Measurements from ENCODE around the gene CREB3.

Gene CREB3

DNA sequence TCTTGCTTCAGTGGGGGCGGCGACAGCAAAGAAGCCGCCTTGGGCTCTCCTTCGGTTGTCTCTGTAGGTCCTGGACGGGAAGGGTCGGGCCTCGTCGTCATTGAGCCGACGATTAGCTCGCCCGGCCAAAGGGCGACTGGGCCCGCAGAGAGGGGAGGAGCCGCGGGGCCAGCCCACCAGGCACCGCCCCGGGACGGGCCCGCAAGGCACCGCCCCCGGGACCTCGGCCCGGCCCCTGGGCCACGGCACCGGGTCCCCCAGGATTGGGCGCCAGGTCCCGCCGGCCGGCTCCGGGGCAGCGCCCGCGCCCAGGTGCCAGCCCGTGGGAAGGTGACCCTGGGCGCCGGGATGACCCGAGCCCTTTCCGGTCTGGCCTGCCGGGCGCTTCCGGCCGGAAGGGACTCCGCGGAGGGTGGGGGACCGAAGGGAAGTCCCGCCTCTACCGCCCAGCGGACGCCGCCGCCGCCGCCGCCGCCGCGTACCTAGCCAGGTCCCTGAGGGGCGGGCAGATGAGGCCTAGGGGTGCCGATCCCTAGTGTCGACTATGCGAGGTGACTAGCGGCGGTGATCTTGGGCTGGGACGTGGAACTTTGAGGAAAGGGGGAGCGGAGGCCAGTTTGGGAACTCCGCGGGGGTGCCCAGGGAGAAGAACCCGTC lies 16.5 kb downstream of the CREB3 start, which contains the start of the genes GBA2 and RGP1:
GBA2 (minus strand) TSS at position 371 of the 657 bp plus-strand sequence. CDS start 524 bp downstream, outside the sequence.
RGP1 (plus strand) TSS at position 430 of the 657 bp plus-strand sequence. CDS start 469 bp downstream, outside the sequence.
- no peak within 1 kb of the TSS for H3K27ac Mint-ChIP-seq
- peak within 1 kb of the TSS; percentile 95 for H3K4me3 Mint-ChIP-seq
- peaks cover 8% of the 10 kb centered on the region for H3K27me3 Mint-ChIP-seq (ENCODE audit: low read depth, poor library complexity)
- H3K4me1 Mint-ChIP-seq: peaks cover 40% of the 10 kb centered on the region
- TF ChIP-seq, protein P1, sequence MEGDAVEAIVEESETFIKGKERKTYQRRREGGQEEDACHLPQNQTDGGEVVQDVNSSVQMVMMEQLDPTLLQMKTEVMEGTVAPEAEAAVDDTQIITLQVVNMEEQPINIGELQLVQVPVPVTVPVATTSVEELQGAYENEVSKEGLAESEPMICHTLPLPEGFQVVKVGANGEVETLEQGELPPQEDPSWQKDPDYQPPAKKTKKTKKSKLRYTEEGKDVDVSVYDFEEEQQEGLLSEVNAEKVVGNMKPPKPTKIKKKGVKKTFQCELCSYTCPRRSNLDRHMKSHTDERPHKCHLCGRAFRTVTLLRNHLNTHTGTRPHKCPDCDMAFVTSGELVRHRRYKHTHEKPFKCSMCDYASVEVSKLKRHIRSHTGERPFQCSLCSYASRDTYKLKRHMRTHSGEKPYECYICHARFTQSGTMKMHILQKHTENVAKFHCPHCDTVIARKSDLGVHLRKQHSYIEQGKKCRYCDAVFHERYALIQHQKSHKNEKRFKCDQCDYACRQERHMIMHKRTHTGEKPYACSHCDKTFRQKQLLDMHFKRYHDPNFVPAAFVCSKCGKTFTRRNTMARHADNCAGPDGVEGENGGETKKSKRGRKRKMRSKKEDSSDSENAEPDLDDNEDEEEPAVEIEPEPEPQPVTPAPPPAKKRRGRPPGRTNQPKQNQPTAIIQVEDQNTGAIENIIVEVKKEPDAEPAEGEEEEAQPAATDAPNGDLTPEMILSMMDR (IDR thresholded peaks at IDR 0.05): no peak
- H3K9me3 Mint-ChIP-seq: no peaks in the 10 kb centered on the region
- H3K36me3 Mint-ChIP-seq (ENCODE audit: low read depth): peaks cover 43% of the 10 kb centered on the region
- peak; percentile 84 for DNase-seq

DNA sequence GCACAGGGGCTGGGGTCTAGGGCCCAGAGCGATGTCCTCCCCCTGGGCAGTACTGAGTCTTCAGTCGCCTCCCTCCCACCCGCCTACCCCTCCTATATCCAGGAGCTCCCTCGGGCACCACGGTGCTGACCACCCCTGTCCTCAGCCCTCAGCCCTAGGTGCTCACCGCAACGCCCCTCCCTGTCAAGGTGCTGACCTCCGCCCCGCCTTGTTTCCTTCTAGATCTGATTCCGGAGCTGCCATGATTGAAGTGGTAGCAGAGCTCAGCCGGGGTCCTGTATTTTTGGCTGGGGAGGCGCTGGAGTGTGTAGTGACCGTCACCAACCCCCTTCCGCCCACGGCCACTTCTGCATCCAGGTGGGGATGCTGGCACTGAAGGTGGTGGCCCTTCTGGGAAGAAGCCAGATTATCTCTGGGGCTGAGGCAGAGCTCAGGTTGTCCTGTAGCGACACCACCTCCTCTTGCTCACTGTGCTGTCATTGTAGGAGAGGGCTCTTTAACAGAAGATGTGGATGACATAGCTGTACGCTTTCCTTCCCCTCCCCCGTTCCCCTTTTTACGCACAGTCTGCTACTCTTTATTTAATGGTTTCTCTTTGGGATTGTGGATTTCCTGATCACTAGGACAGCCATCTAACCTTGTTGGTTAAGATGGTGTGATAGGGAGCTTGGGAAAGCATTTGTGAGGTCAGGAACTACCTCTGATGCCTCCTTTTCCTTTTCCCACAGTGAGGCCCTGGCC lies 17.2 kb downstream of the CREB3 start:
- no peak overlapping the region for H3K27ac Mint-ChIP-seq
- peak overlapping the region; percentile 95 for H3K4me3 Mint-ChIP-seq
- peak; percentile 42 for DNase-seq
- H3K27me3 Mint-ChIP-seq (ENCODE audit: low read depth, poor library complexity): peaks cover 8% of the 10 kb centered on the region
- H3K4me1 Mint-ChIP-seq: peaks cover 40% of the 10 kb centered on the region
- peaks cover 41% of the 10 kb centered on the region for H3K36me3 Mint-ChIP-seq (ENCODE audit: low read depth)
- no peaks in the 10 kb centered on the region for H3K9me3 Mint-ChIP-seq
- TF ChIP-seq, protein P1 (IDR thresholded peaks at IDR 0.05): no peak

DNA sequence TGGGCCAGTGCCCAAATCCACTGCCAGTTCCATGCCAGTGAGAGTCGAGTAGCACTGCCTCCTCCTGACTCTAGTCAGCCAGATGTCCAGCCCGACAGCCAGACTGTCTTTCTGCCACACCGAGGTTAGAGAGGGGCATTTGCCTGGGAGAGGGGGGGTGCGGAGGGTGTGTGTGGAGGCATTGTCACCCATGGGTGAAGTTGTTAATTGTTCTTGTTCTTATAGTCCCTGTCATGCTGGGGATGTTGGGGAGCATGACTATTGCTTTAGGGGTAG lies 17.7 kb downstream of the CREB3 start:
- no peak for DNase-seq
- Mint-ChIP-seq H3K27ac (no peak overlapping the region), H3K9me3 (no peaks in the 10 kb centered on the region), H3K27me3 (ENCODE audit: low read depth, poor library complexity) (peaks cover 8% of the 10 kb centered on the region), H3K4me1 (peaks cover 40% of the 10 kb centered on the region), H3K36me3 (ENCODE audit: low read depth) (peaks cover 46% of the 10 kb centered on the region), H3K4me3 (peak overlapping the region; percentile 95)
- TF ChIP-seq, protein P1 (IDR thresholded peaks at IDR 0.05): no peak

DNA sequence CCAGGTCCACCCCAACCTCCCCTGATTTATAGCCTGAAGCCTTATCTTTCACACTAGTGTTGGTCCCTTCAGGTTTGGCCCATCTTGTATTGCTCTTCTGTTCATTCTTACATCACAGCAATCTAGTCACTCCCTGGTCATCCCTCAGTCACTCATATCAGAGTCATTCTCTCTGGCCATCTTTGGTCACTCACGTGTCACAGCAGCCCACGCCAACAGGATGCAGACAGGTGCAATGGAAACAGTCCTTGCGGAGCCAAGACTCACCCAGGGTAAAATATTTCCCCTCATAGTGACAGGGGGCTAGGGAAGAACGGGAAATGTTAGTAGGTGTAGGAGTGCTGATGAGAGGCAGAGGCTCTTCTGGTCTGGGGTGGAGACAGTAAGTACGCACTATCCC lies 21.0 kb downstream of the CREB3 start:
- no peak overlapping the region for H3K4me3 Mint-ChIP-seq
- no peak for DNase-seq
- peaks cover 27% of the 10 kb centered on the region for H3K4me1 Mint-ChIP-seq

DNA sequence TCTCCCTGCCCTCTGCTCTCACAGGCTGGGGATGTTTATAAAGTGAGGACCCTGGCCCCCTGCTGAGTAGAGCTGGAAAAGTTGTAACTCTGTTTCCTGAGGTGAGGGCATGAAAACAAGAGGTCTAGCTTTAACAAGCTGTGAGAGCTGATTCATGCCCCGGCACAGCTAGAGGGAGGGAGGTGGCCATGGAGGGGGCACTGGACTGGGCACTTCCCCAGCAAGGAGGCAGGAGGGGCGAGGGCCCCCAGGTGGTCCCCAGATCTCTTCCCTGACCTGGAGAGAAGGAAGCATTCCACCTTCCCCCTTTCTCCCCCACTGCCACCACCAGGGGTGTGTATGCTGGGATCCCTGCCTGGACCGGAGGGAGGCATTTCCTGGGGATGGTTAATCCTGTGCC lies 21.8 kb downstream of the CREB3 start, which contains the start of gene MSMP:
MSMP (minus strand) TSS at position 13 of the 400 bp plus-strand sequence. CDS start 147 bp downstream, outside the sequence.
- Mint-ChIP-seq H3K27ac (no peak within 1 kb of the TSS), H3K9me3 (no peaks in the 10 kb centered on the region), H3K36me3 (ENCODE audit: low read depth) (peaks cover 41% of the 10 kb centered on the region), H3K4me1 (peaks cover 33% of the 10 kb centered on the region), H3K4me3 (peak within 1 kb of the TSS; percentile 41), H3K27me3 (ENCODE audit: low read depth, poor library complexity) (no peaks in the 10 kb centered on the region)
- DNase-seq: no peak
- TF ChIP-seq, protein P1 (IDR thresholded peaks at IDR 0.05): no peak

More for the DNA sequence above, 21.0 kb downstream of the CREB3 start:
- no peaks in the 10 kb centered on the region for H3K27me3 Mint-ChIP-seq (ENCODE audit: low read depth, poor library complexity)
- no peak overlapping the region for H3K27ac Mint-ChIP-seq
- TF ChIP-seq, protein P1 (IDR thresholded peaks at IDR 0.05): no peak
- H3K36me3 Mint-ChIP-seq (ENCODE audit: low read depth): peaks cover 41% of the 10 kb centered on the region
- H3K9me3 Mint-ChIP-seq: no peaks in the 10 kb centered on the region

All from nephron progenitor cell (in vitro differentiated cells).